DND-41 (cell line): Measurements from ENCODE around the gene RGS2.

Experiments
- EZH2 ChIP-seq: IDR thresholded peaks from 3 replicates; pipeline ENCODE4 v1.6.1; 2012; ENCODE audit warnings: borderline replicate concordance, low read depth, mild to moderate bottlenecking, moderate library complexity, low read length, inconsistent platforms; ENCODE audit not compliant: severe bottlenecking
- TF ChIP-seq, protein P1 (sequence below): IDR thresholded peaks from 2 replicates; pipeline ENCODE4 v1.5.1; 2012; ENCODE audit warnings: borderline replicate concordance, low read length, moderate library complexity, mild to moderate bottlenecking; ENCODE audit not compliant: poor library complexity, severe bottlenecking; ENCODE audit errors: extremely low read depth

DNA sequence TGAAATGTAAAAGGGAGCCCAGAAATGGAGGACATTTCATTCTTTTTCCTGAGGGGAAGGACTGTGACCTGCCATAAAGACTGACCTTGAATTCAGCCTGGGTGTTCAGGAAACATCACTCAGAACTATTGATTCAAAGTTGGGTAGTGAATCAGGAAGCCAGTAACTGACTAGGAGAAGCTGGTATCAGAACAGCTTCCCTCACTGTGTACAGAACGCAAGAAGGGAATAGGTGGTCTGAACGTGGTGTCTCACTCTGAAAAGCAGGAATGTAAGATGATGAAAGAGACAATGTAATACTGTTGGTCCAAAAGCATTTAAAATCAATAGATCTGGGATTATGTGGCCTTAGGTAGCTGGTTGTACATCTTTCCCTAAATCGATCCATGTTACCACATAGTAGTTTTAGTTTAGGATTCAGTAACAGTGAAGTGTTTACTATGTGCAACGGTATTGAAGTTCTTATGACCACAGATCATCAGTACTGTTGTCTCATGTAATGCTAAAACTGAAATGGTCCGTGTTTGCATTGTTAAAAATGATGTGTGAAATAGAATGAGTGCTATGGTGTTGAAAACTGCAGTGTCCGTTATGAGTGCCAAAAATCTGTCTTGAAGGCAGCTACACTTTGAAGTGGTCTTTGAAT is 2.9 kb downstream of the RGS2 start:
- TF ChIP-seq, protein P1, sequence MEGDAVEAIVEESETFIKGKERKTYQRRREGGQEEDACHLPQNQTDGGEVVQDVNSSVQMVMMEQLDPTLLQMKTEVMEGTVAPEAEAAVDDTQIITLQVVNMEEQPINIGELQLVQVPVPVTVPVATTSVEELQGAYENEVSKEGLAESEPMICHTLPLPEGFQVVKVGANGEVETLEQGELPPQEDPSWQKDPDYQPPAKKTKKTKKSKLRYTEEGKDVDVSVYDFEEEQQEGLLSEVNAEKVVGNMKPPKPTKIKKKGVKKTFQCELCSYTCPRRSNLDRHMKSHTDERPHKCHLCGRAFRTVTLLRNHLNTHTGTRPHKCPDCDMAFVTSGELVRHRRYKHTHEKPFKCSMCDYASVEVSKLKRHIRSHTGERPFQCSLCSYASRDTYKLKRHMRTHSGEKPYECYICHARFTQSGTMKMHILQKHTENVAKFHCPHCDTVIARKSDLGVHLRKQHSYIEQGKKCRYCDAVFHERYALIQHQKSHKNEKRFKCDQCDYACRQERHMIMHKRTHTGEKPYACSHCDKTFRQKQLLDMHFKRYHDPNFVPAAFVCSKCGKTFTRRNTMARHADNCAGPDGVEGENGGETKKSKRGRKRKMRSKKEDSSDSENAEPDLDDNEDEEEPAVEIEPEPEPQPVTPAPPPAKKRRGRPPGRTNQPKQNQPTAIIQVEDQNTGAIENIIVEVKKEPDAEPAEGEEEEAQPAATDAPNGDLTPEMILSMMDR = no peak
- no peak for TF ChIP-seq EZH2
